ENCODE results near the gene SPIC.

- TF ChIP-seq CTCF (IDR thresholded peaks at IDR 0.05; ENCODE audit: low read depth, low read length, poor library complexity, severe bottlenecking) (no peak), EZH2phosphoT487 (IDR thresholded peaks at IDR 0.05; ENCODE audit: borderline replicate concordance, low read length) (no peak)
Observed at GRCh38 chr12:101498252-101498651, 23.1 kb downstream of the SPIC start.

Measured in DOHH2 (cell line).